DOHH2 (cell line): ENCODE measurements around the gene KAT6B.

ENCODE experiments used
- H3F3A ChIP-seq: fragments of 200-600 bp; sonication (generic), shearing (Covaris generic); 2 replicates; pipeline ENCODE4 v1.6.0; 2016; ENCODE audit warnings: antibody characterized with exemption, mild to moderate bottlenecking; ENCODE audit not compliant: control insufficient read depth, insufficient read depth
- H3K27ac ChIP-seq: fragments of 200-600 bp; sonication (generic); 2 replicates; pipeline ENCODE4 v1.5.1; 2014; ENCODE audit warnings: low read depth, mild to moderate bottlenecking, low read length, moderate library complexity
- H3K27me3 ChIP-seq: fragments of 200-600 bp; sonication (generic); 2 replicates; pipeline ENCODE4 v1.6.1; 2014; ENCODE audit warnings: mild to moderate bottlenecking, low read length, mixed read lengths; ENCODE audit not compliant: control insufficient read depth
- H3K36me3 ChIP-seq: fragments of 200-600 bp; sonication (generic); 2 replicates; pipeline ENCODE4 v1.6.1; 2014; ENCODE audit warnings: mild to moderate bottlenecking, low read length, moderate library complexity, mixed read lengths; ENCODE audit not compliant: control insufficient read depth
- H3K4me1 ChIP-seq: fragments of 200-600 bp; sonication (generic); 2 replicates; pipeline ENCODE4 v1.6.1; 2014; ENCODE audit warnings: mild to moderate bottlenecking, low read length, mixed read lengths; ENCODE audit not compliant: control insufficient read depth
- H3K4me2 ChIP-seq: fragments of 200-600 bp; sonication (generic); 2 replicates; pipeline ENCODE4 v1.6.0; 2014; ENCODE audit warnings: mild to moderate bottlenecking, low read length, moderate library complexity
- H3K4me3 ChIP-seq: fragments of 200-600 bp; sonication (generic); 2 replicates; pipeline ENCODE4 v1.5.1; 2014; ENCODE audit warnings: mild to moderate bottlenecking, low read length, mixed read lengths
- H3K79me2 ChIP-seq: fragments of 200-600 bp; sonication (generic); 2 replicates; pipeline ENCODE4 v1.6.1; 2014; ENCODE audit warnings: mild to moderate bottlenecking, low read length, mixed read lengths; ENCODE audit not compliant: control insufficient read depth
- H3K9me2 ChIP-seq: fragments of 200-600 bp; sonication (generic); replicated peaks from 2 replicates; pipeline ENCODE4 v1.6.1; 2014; ENCODE audit warnings: mild to moderate bottlenecking, low read length, mixed read lengths; ENCODE audit not compliant: control insufficient read depth
- H3K9me3 ChIP-seq: fragments of 200-600 bp; sonication (generic); 2 replicates; pipeline ENCODE4 v1.6.1; 2014; ENCODE audit warnings: antibody characterized with exemption, low read length, mixed read lengths; ENCODE audit not compliant: control insufficient read depth, insufficient read depth
- H4K20me1 ChIP-seq: fragments of 200-600 bp; sonication (generic); 2 replicates; pipeline ENCODE4 v1.6.0; 2014; ENCODE audit warnings: low read depth, mild to moderate bottlenecking, antibody characterized with exemption, low read length, moderate library complexity; ENCODE audit not compliant: control insufficient read depth, insufficient read depth
- CTCF ChIP-seq: fragments of 200-600 bp; sonication (generic); IDR thresholded peaks from one replicate; pipeline ENCODE4 v1.5.1; 2014; ENCODE audit warnings: antibody characterized with exemption, mild to moderate bottlenecking, low read depth, low read length; ENCODE audit not compliant: poor library complexity, severe bottlenecking
- EZH2phosphoT487 ChIP-seq: fragments of 200-600 bp; sonication (generic); IDR thresholded peaks from 2 replicates; pipeline ENCODE4 v1.6.1; 2017; ENCODE audit warnings: borderline replicate concordance, mild to moderate bottlenecking, antibody characterized with exemption, low read length, moderate library complexity, mixed read lengths

KAT6B gene

GRCh38 chr10:74896788-74897527 is 70.6 kb downstream of the KAT6B start:
- TF ChIP-seq CTCF (no peak), EZH2phosphoT487 (no peak)
- H3K79me2 ChIP-seq = peaks cover 11% of the 10 kb centered on the region
- no peaks in the 10 kb centered on the region for H3K9me3 ChIP-seq
- H3K4me3 ChIP-seq = no peak overlapping the region
- peaks cover 25% of the 10 kb centered on the region for H3K4me1 ChIP-seq
- no peak overlapping the region for H3K27ac ChIP-seq
- H4K20me1 ChIP-seq = no peaks in the 10 kb centered on the region
- H3K27me3 ChIP-seq = no peaks in the 10 kb centered on the region
- no peak overlapping the region for H3K4me2 ChIP-seq
- no peaks in the 10 kb centered on the region for H3K36me3 ChIP-seq
- no peaks in the 10 kb centered on the region for H3K9me2 ChIP-seq
- no peaks in the 10 kb centered on the region for H3F3A ChIP-seq

GRCh38 chr10:74898201-74898976 is 72.0 kb downstream of the KAT6B start:
- Histone ChIP-seq H3K79me2 (peaks cover 16% of the 10 kb centered on the region), H3K27ac (no peak overlapping the region), H3K4me1 (peaks cover 25% of the 10 kb centered on the region), H3K36me3 (no peaks in the 10 kb centered on the region), H3K4me3 (no peak overlapping the region), H3K27me3 (no peaks in the 10 kb centered on the region), H3K9me2 (no peaks in the 10 kb centered on the region), H3K9me3 (no peaks in the 10 kb centered on the region), H3K4me2 (no peak overlapping the region), H3F3A (no peaks in the 10 kb centered on the region), H4K20me1 (no peaks in the 10 kb centered on the region)
- TF ChIP-seq CTCF = no peak
- TF ChIP-seq EZH2phosphoT487 = no peak

GRCh38 chr10:74900297-74900696 is 73.9 kb downstream of the KAT6B start:
- Histone ChIP-seq H3K27me3 (no peaks in the 10 kb centered on the region), H3K79me2 (peaks cover 18% of the 10 kb centered on the region), H3K4me1 (peaks cover 25% of the 10 kb centered on the region), H3K4me3 (no peak overlapping the region), H3K27ac (no peak overlapping the region), H3F3A (no peaks in the 10 kb centered on the region), H3K9me3 (no peaks in the 10 kb centered on the region), H4K20me1 (no peaks in the 10 kb centered on the region), H3K4me2 (no peak overlapping the region), H3K9me2 (no peaks in the 10 kb centered on the region), H3K36me3 (no peaks in the 10 kb centered on the region)
- TF ChIP-seq CTCF (no peak), EZH2phosphoT487 (no peak)
